HEK293 (cell line): ENCODE results near the gene ECT2L.

ENCODE experiments used
- CTCF ChIP-seq: fragments of 450-650 bp; formaldehyde crosslinking; IDR thresholded peaks from 2 replicates; pipeline ENCODE4 v1.5.1; 2016; ENCODE audit warnings: missing biosample characterization, missing genetic modification characterization
- PRDM4 ChIP-seq: fragments of 450-650 bp; formaldehyde crosslinking; IDR thresholded peaks from 2 replicates; pipeline ENCODE4 v1.5.1; 2017; ENCODE audit warnings: missing biosample characterization, missing genetic modification characterization
- SETDB1 ChIP-seq: IDR thresholded peaks from one replicate; pipeline ENCODE4 v1.6.1; 2017; ENCODE audit warnings: mild to moderate bottlenecking, low read length, moderate library complexity, mixed read lengths; ENCODE audit not compliant: insufficient read length
- YY1 ChIP-seq: fragments of 450-650 bp; formaldehyde crosslinking; IDR thresholded peaks from 2 replicates; pipeline ENCODE4 v1.5.1; 2018; ENCODE audit warnings: missing biosample characterization, missing genetic modification characterization
- ZNF174 ChIP-seq: fragments of 450-650 bp; formaldehyde crosslinking; IDR thresholded peaks from 2 replicates; pipeline ENCODE4 v1.5.0; 2017; ENCODE audit warnings: missing biosample characterization, mild to moderate bottlenecking, missing genetic modification characterization
- ZNF362 ChIP-seq: fragments of 450-650 bp; formaldehyde crosslinking; IDR thresholded peaks from 2 replicates; pipeline ENCODE4 v1.5.1; 2016; ENCODE audit warnings: missing biosample characterization, missing genetic modification characterization
- ZNF529 ChIP-seq: fragments of 450-650 bp; formaldehyde crosslinking; IDR thresholded peaks from 2 replicates; pipeline ENCODE4 v1.5.1; 2017; ENCODE audit warnings: missing genetic modification characterization, missing biosample characterization; ENCODE audit not compliant: insufficient replicate concordance
- ZNF561 ChIP-seq: fragments of 450-650 bp; IDR thresholded peaks from 2 replicates; pipeline ENCODE4 v1.5.1; 2018; ENCODE audit warnings: missing biosample characterization, missing genetic modification characterization, borderline replicate concordance
- ZNF629 ChIP-seq: fragments of 450-650 bp; formaldehyde crosslinking; IDR thresholded peaks from 2 replicates; pipeline ENCODE4 v1.5.1; 2017; ENCODE audit warnings: missing biosample characterization, missing genetic modification characterization
- ZNF660 ChIP-seq: fragments of 450-650 bp; IDR thresholded peaks from 2 replicates; pipeline ENCODE4 v1.5.1; 2018; ENCODE audit warnings: missing biosample characterization, mild to moderate bottlenecking, missing genetic modification characterization
- TF ChIP-seq, protein P1 (sequence below): fragments of 450-650 bp; formaldehyde crosslinking; IDR thresholded peaks from 2 replicates; pipeline ENCODE4 v1.5.1; 2016; ENCODE audit warnings: missing biosample characterization, missing genetic modification characterization

GRCh38 chr6:138806889-138807288 is 11.0 kb downstream of the ECT2L start:
- TF ChIP-seq ZNF660 (tag by site-specific recombination) (no peak), PRDM4 (tag by site-specific recombination) (no peak), CTCF (tag by site-specific recombination) (no peak), YY1 (tag by site-specific recombination) (no peak), ZNF362 (tag by site-specific recombination) (no peak), SETDB1 (no peak), ZNF529 (tag by site-specific recombination) (no peak), ZNF561 (tag by site-specific recombination) (no peak), ZNF174 (no peak), ZNF629 (tag by site-specific recombination) (no peak)
- TF ChIP-seq, protein P1, sequence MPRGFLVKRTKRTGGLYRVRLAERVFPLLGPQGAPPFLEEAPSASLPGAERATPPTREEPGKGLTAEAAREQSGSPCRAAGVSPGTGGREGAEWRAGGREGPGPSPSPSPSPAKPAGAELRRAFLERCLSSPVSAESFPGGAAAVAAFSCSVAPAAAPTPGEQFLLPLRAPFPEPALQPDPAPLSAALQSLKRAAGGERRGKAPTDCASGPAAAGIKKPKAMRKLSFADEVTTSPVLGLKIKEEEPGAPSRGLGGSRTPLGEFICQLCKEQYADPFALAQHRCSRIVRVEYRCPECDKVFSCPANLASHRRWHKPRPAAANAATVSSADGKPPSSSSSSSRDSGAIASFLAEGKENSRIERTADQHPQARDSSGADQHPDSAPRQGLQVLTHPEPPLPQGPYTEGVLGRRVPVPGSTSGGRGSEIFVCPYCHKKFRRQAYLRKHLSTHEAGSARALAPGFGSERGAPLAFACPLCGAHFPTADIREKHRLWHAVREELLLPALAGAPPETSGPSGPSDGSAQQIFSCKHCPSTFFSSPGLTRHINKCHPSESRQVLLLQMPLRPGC (tag by site-specific recombination), result no peak
